Measurements from ENCODE around the gene C2CD4D.

Gene C2CD4D

GRCh38 chr1:151834239-151834638 is 5.4 kb downstream of the C2CD4D start:
- no peak for DNase-seq (ENCODE audit: low read depth in 3 of 3)

DNA sequence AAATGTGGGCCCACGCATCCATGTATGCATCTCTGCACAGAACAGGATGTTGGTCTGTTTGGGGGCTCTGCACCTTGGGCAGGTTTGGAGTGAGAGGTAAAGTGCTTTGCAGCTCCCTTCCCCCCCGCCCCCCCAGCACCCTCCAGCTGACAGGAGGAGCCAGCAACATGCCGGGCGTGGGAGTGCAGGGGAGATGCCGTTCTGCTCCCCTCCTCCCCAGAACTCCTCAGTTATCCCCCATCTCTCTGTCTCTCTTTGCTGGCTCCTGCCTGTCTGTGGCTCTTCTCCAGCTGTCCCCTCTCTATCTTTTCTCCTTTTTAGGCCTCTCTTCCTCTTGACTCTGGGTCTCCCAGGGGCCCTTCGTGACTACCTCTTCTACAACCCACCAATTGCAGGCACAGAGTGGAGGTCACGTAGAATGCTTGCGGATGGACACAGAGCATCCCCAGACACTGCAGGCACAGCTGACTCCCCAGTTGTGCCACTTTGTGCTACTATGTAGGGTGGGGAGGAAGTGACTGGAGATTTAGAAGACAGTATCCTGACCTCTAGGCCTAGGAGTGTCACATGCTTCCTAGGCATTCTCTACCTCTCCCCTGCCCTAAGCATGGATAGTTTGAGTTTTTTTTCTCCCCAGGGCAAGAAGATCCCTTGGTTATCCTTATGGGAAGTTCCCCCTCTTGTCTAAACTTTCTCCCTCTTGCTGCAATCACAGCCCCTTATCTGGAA is 6.3 kb downstream of the C2CD4D start:
- no peak for DNase-seq (ENCODE audit: low read depth in 3 of 3)

DNA sequence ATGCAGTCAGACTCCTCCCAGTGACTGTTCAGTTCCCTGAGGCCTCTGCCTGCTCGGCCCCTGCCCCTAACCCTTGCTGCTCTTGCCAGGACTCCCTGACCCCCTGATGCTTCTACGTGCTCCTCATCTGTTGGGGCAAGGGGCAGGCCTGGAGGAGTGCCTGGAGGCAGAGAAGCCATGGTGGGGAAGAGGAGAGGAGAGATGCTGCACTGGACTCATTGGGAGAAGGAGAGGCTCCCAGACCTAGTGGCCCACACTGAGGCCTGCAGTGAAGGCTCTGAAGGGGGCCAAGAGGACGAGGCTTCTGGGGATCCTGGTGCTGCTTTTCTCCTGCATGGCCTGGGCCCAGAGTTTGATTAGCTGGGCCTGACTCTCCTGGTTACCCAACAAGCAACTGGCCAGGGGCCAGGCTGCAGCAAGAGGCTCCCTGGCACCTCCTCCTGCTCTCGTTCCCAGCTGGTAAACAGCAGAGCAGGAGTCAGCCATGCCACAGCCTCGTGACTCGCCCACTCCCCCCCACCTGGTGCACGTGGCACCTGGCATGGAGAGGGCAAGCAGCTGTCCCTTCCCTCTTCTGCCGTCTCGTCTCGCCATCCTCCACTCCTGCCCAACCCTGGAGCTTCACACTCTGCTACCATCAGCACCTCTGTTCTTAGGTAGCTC is 7.2 kb downstream of the C2CD4D start:
- no peak for DNase-seq (ENCODE audit: low read depth in 3 of 3)

DNA sequence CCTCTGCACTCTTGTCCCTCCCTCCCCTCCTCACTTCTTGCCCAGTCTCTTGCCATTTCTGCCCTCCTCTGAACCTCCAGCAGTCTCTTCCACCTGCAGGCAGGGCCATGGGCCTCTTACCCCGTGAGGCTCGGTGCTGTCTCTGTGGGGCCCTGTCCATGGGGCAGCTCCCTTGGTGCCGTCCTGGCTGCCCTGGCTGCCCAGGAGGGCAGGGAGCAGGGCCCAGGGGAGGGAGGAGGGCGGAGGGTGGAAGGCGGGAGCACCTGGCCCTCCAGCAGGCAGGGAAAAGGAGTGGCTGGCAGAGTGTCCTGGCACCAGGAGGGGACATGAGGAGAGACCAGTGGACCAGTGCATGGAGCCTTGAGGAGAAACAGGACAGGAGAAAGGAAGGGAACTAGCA is 8.0 kb downstream of the C2CD4D start, which contains the start of gene RORC:
Gene RORC (minus strand): TSS at position 198 of the 400 bp plus-strand sequence. CDS start 38 bp downstream, at position 160.
- no peak for DNase-seq (ENCODE audit: low read depth in 3 of 3)

- DNase-seq (ENCODE audit: low read depth in 3 of 3) = no peak
Measured at GRCh38 chr1:151831256-151831591, 8.4 kb downstream of the C2CD4D start.

- no peak for DNase-seq (ENCODE audit: low read depth in 3 of 3)
Measured at GRCh38 chr1:151830055-151830454, 9.6 kb downstream of the C2CD4D start.

DNA sequence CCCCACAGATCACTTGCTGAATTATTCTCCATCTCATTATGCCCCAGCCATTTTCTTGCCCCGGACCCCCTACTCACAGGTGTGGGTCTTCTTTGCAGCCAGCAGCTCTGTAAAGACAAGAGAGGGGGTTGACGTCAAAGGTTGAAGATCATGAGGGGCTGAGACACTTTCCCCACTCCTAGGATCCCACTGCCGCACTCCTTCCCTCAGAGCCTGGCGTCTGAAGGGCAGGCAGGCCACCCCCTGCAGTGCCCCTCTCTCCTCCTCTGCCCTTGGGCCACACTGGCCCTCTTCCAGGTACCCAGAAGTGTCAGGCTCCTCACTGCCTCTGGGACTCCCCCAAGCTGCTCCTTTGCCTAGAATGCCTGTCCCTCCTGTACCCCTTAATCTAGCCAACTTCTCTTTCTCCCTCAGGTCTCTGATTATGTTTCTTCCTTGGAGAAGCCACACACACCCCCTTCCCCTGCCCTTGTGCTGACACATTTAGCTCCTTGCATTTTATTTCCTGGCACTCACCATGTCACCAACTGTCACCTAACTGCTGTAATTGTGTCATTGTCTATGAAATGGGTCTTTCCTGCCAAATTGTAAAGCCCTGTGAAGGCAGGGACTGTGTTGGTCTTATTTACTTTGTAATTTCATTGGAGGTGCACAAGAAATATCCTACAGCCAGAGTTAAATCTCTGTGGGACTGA is 10.1 kb downstream of the C2CD4D start:
- DNase-seq (ENCODE audit: low read depth in 3 of 3) = no peak

DNA sequence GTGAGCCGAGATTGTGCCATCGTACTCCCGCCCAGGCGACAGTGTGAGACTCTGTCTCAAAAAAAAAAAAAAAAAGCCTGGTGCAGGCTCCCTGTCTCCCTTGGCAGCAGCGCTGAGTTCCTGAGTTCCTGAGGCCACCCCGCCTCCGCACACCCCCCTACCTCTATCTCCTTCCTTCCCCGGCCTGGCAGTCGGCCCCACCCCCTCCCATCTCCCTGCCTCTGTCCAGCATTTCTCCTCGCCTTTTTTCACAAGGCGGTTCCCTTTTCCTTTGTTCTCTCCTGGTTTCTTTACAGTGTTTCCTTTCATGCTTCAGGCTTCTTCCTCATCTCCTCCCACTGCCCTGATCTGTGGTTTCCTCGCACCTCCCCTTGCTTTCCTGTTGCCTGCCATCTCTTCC is 10.7 kb downstream of the C2CD4D start:
- no peak for DNase-seq (ENCODE audit: low read depth in 3 of 3)

DNA sequence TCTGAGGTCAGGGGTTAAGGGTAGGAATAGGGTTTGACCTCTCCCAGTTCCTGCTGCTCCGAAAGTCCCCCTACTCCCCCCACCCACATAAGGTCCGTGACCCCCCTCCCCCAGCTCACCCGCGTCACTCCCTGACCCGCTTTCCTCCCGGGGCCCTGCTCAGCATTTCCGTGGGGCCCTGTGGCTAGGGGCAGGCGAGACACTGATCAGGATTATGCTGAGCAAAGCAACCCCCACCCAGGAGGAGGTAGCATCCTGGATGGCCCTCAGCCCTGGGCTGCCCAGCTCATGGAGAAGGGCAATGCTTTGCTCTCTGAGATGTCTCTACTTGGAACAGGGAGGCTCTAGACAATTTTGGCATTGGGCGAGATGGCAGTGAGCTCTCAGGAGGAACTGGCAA is 11.8 kb downstream of the C2CD4D start:
- DNase-seq (ENCODE audit: low read depth in 3 of 3) = no peak

- DNase-seq (ENCODE audit: low read depth in 3 of 3) = no peak
Measured at GRCh38 chr1:151825751-151826660, 13.6 kb downstream of the C2CD4D start.

DNA sequence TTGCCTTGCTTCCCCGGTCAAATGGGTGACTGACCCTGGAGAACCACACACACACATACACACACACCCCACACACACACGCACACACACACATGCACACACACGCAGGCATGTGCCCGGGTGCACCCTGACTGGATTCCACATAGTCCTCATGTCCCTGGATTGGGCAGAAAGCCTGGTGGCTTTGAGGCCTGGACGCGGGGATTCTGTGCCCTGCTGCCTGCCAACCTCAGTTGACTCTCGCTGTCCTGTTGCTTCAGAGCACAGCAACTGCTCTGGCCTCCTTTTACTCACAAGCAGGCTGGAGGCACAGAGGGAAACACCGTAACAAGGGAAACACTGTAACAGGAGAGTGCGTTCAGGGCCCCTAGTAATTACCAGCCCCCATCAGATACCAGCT is 14.4 kb downstream of the C2CD4D start:
- DNase-seq (ENCODE audit: low read depth in 3 of 3) = no peak

DNA sequence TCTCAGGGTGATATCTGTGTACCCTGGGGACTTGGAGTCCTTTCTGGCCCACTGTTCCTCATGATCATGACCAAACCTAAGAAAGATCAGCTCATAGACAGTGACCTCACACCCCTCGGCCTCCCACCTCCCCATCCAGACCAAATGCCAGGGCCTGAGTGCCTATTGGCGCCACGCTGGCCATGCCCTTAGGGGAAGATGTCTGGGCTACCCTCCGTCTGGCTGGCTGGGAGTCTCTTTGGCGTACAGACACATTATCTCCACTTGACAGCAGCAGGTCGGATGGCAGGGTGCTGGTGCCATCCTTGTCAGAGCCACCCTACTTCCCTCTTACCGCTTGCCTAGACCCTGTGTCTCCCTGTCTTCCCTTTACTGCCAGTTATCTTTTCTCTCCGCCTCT is 16.4 kb downstream of the C2CD4D start:
- no peak for DNase-seq (ENCODE audit: low read depth in 3 of 3)

- peak in 1 of 3 donors; percentile 55 for DNase-seq (ENCODE audit: low read depth in 3 of 3)
Measured at GRCh38 chr1:151822404-151822803, 17.2 kb downstream of the C2CD4D start.

- DNase-seq (ENCODE audit: low read depth in 3 of 3) = no peak
Measured at GRCh38 chr1:151820940-151821339, 18.7 kb downstream of the C2CD4D start.

DNA sequence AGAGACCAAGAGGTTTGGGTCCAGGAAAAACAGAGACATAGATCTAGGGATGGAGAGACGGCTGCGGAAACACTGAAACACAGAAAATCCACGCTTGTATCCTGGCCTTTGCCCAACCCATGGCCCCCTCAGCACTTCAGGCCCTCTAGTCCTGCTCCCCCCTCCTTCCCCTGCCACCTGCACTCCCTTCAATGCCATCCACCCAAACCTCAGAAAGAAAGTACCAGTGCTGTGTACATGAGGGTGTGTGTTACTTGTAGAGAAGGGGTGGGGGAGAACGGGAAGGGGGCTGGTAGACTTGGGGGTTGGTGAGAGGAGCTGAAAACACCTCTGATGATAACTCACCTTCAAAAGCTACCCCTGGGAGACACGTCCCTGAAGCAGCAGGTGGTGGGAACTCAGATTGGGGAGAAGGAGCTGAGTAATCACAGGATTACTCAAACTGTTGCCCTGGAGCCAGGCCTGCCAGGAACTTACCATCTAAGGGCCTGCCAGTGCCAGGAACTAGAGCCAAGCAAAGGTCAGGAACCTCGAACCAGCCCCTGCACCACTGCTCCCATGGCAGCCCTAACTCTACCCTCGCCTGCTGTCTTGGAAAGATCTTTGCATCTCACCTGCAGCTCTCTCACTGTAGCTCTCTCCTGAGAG is 19.5 kb downstream of the C2CD4D start:
- DNase-seq (ENCODE audit: low read depth in 3 of 3) = peak in 1 of 3 donors; percentile 43

GRCh38 chr1:151819227-151819835 is 20.3 kb downstream of the C2CD4D start:
- no peak for DNase-seq (ENCODE audit: low read depth in 3 of 3)

DNA sequence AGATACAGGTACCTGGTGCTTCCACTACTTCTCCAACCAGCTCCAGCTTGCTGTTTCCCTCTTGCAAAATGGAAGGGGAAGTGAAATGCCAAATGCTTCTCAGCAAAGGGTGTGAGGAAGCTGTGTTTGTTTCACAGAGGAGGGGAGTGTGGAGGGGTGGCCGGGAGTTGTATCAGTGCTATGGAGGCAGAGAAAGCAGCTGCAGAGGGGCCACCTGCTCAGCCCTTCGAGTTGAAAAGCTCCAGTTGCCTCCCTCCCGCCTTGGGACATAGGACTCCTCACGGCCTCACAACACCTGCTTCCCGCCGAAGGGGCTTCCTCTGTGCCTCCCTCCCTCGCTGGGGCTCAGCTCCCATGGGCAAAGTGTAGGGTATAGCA is 22.3 kb downstream of the C2CD4D start:
- no peak for DNase-seq (ENCODE audit: low read depth in 3 of 3)

- no peak for DNase-seq (ENCODE audit: low read depth in 3 of 3)
Measured at GRCh38 chr1:151816548-151817352, 22.9 kb downstream of the C2CD4D start.

DNA sequence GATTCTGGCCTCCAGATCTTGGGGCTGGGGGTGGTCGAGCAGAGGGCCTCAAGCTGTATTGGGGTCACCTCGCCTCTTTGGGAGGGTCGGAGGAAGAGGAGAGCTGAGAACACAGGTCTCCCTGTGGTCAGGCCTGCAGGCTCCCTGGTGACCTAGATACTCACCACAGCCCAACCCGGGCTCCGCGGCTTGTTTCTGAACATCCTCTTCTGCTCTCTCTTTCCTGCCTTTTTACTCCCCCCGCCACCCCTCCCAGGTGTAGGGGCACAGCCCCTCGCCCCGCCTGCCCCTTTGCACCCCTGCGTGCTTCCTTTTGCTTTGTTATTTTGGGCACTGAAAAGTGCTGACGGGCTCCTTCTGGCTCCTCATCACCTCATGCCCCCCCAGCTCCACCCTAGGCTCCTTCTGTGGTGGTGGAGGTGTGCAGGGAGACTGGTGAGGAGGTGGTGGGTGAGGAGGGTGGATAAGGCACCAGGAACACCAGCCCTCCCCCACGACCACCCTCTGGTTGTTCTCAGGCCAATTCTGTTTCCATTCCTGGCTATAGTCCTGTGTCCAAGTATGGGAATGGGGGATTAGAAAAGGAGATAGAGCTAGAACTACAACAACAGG is 23.8 kb downstream of the C2CD4D start:
- no peak for DNase-seq (ENCODE audit: low read depth in 3 of 3)
